GM12878 (cell line): ENCODE measurements around the gene MAB21L3. TPM values are rescaled to one million over a fixed set of nuclear protein-coding genes. Genes with fewer than 3 reads are reported as not detected.

Source experiments
- ATAC-seq: fragments of 200-7000 bp; cut with Tn5 transposase; 3 replicates; pipeline ENCODE4 v1.9.1; 2020; ENCODE audit warnings: mild to moderate bottlenecking, moderate library complexity
- BruUV-seq: library from RNA; stranded (reverse); fragments of 400-500 nt; replicated peaks from 2 replicates; lab custom pipeline; 2021; lab: Mats Ljungman, UMichigan
- CTCF ChIA-PET: fragments of 300-600 bp; sonication (Branson Sonifier 250); formaldehyde crosslinking; extraction: SDS; loops from one replicate; lab custom pipeline; 2021; ENCODE audit warnings: inconsistent platforms; lab: Yijun Ruan, JAX
- POLR2A ChIA-PET: fragments of 350-600 bp; formaldehyde crosslinking; extraction: SDS; loops from one replicate; lab custom pipeline; 2021; ENCODE audit warnings: inconsistent platforms; lab: Charles Lee
- RAD21 ChIA-PET: fragments of 300-600 bp; sonication (Branson Sonifier 250); formaldehyde crosslinking; loops from one replicate; lab custom pipeline; 2023; ENCODE audit warnings: antibody characterized with exemption; ENCODE audit not compliant: unreplicated experiment; lab: Charles Lee
- SMC1A ChIA-PET: fragments of 300-600 bp; sonication (Branson Sonifier 250); formaldehyde crosslinking; loops from one replicate; lab custom pipeline; 2023; ENCODE audit not compliant: unreplicated experiment, uncharacterized antibody; lab: Charles Lee
- DNase-seq: peaks from one replicate; pipeline ENCODE4 v3.0.0-alpha.2; 2011; ENCODE audit warnings: low read depth, low spot score
- FAIRE-seq: peaks from 3 replicates; lab custom pipeline; 2011; peaks lifted over from hg19 to GRCh38; lab: Jason Lieb, UNC
- H2AFZ ChIP-seq: 2 replicates; pipeline ENCODE4 v1.6.0; 2011; ENCODE audit warnings: low read depth, low read length, control low read depth; ENCODE audit not compliant: control insufficient read depth
- H3K27ac ChIP-seq: 2 replicates; pipeline ENCODE4 v1.5.1; 2011; ENCODE audit warnings: control low read depth; ENCODE audit not compliant: control insufficient read depth, insufficient read depth
- H3K27me3 ChIP-seq, 2 experiments: replicated peaks in 1 of 2; 2 replicates each; pipeline versions ENCODE4 v1.6.0 to v1.6.1; 2011; ENCODE audit warnings: low read length in 1 of 2; ENCODE audit not compliant: control insufficient read depth in 2 of 2, insufficient read depth in 2 of 2
- H3K36me3 ChIP-seq, 2 experiments: 2 replicates each; pipeline ENCODE4 v1.5.1; 2011; ENCODE audit warnings: low read length in 1 of 2; ENCODE audit not compliant: control insufficient read depth in 2 of 2, insufficient read depth in 2 of 2
- H3K4me1 ChIP-seq: 2 replicates; pipeline ENCODE4 v1.6.1; 2011; ENCODE audit warnings: mild to moderate bottlenecking, low read length, moderate library complexity, mixed read lengths; ENCODE audit not compliant: control insufficient read depth, insufficient read depth
- H3K4me2 ChIP-seq: 2 replicates; pipeline ENCODE4 v1.6.0; 2011; ENCODE audit warnings: control low read depth; ENCODE audit not compliant: control insufficient read depth, insufficient read depth
- H3K4me3 ChIP-seq: fragments of 200-600 bp; sonication (generic); 2 replicates; pipeline ENCODE4 v1.5.1; 2016
- H3K79me2 ChIP-seq: 2 replicates; pipeline ENCODE4 v1.6.0; 2011; ENCODE audit warnings: low read length; ENCODE audit not compliant: control insufficient read depth, insufficient read depth
- H3K9ac ChIP-seq: 2 replicates; pipeline ENCODE4 v1.8.0; 2011; ENCODE audit warnings: low read length, control low read depth, mixed read lengths; ENCODE audit not compliant: control insufficient read depth, insufficient read depth
- H3K9me3 ChIP-seq: replicated peaks from 3 replicates; pipeline ENCODE4 v1.5.1; 2011; ENCODE audit warnings: mild to moderate bottlenecking, low read length; ENCODE audit not compliant: control insufficient read depth, insufficient read depth
- H4K20me1 ChIP-seq: 2 replicates; pipeline ENCODE4 v1.6.0; 2011; ENCODE audit not compliant: control insufficient read depth, insufficient read depth
- CREB1 ChIP-seq: IDR thresholded peaks from 2 replicates; pipeline ENCODE4 v1.6.1; 2012; ENCODE audit warnings: low read depth, mild to moderate bottlenecking, inconsistent platforms
- FOXM1 ChIP-seq: IDR thresholded peaks from 2 replicates; pipeline ENCODE4 v1.6.1; 2012; ENCODE audit warnings: low read depth, mild to moderate bottlenecking, inconsistent platforms, low read length, moderate library complexity
- GATAD2B ChIP-seq: fragments of 450-650 bp; conservative IDR thresholded peaks from 2 replicates; pipeline ENCODE4 v1.6.1; 2017; ENCODE audit warnings: low read depth, mild to moderate bottlenecking, moderate library complexity
- HDAC6 ChIP-seq: fragments of 200-600 bp; sonication (generic); IDR thresholded peaks from one replicate; pipeline ENCODE4 v1.8.0; 2017; ENCODE audit warnings: antibody characterized with exemption; ENCODE audit not compliant: unreplicated experiment
- MYB ChIP-seq: fragments of 150-350 bp; IDR thresholded peaks from 2 replicates; pipeline ENCODE4 v1.6.1; 2014; ENCODE audit warnings: mild to moderate bottlenecking, low read depth, low read length, borderline replicate concordance
- MYC ChIP-seq: IDR thresholded peaks from 2 replicates; pipeline ENCODE4 v1.6.1; 2011; ENCODE audit warnings: mild to moderate bottlenecking, low read length, moderate library complexity, inconsistent platforms; ENCODE audit not compliant: insufficient read depth, insufficient replicate concordance, insufficient read length, severe bottlenecking
- NFXL1 ChIP-seq: fragments of 450-650 bp; IDR thresholded peaks from 2 replicates; pipeline ENCODE4 v1.6.1; 2017; ENCODE audit warnings: antibody characterized with exemption, mild to moderate bottlenecking, borderline replicate concordance
- NR2F1 ChIP-seq: fragments of 450-650 bp; conservative IDR thresholded peaks from 2 replicates; pipeline ENCODE4 v1.6.1; 2017; ENCODE audit warnings: mild to moderate bottlenecking
- SIN3A ChIP-seq: IDR thresholded peaks from 2 replicates; pipeline ENCODE4 v1.6.1; 2012; ENCODE audit warnings: low read depth, low read length, improper control_type of control experiment
- TCF3 ChIP-seq: IDR thresholded peaks from 2 replicates; pipeline ENCODE4 v1.6.1; 2012; ENCODE audit warnings: low read depth, mild to moderate bottlenecking, low read length, borderline replicate concordance; ENCODE audit not compliant: insufficient read depth
- ZBED1 ChIP-seq: IDR thresholded peaks from 2 replicates; pipeline ENCODE4 v1.6.1; 2016; ENCODE audit warnings: borderline replicate concordance
- ZNF217 ChIP-seq: fragments of 450-650 bp; IDR thresholded peaks from 2 replicates; pipeline ENCODE4 v1.6.1; 2017; ENCODE audit warnings: antibody characterized with exemption, mild to moderate bottlenecking
- ZNF622 ChIP-seq: fragments of 450-650 bp; IDR thresholded peaks from 2 replicates; pipeline ENCODE4 v1.6.1; 2017; ENCODE audit warnings: mild to moderate bottlenecking, inconsistent platforms
- WGBS: methylation state at CpG from one replicate; pipeline ENCODE4 v1.1.6; 2016; ENCODE audit warnings: low lambda C conversion rate; ENCODE audit not compliant: insufficient replicate concordance, insufficient coverage; ENCODE audit errors: missing lambda C conversion rate; 5-methylcytosine and 5-hydroxymethylcytosine counted together
- in situ Hi-C: fragments of 300-500 bp; cut with MboI; formaldehyde crosslinking; loops from 9 replicates; pipeline ENCODE4 v1.14.3; 2018; ENCODE audit warnings: mixed read lengths
- intact Hi-C: fragments of 100-400 bp; cut with micrococcal nuclease; formaldehyde crosslinking; loops from one replicate; pipeline ENCODE4 v1.14.2; 2022; ENCODE audit not compliant: unreplicated experiment
- polyA plus RNA-seq, 11 experiments: library from polyadenylated mRNA; depleted of rRNA in 4 of 11; unstranded in 6 of 11; stranded (reverse) in 5 of 11; fragments of >200 nt; fragmentation: Nextera tagmentation in 4 of 11; fragmentation: Illumina TruSeq in 1 of 11; extraction: Ambion mirVana in 4 of 11; extraction: Trizol in 1 of 11; gene quantifications; 1 replicate in 1 of 11; 2 replicates in 10 of 11; pipeline versions ENCODE4 v1.2.1 to v1.2.3, GENCODE V29; 2011 to 2016; ENCODE audit warnings: inconsistent platforms in 2 of 11, missing spikeins in 2 of 11, low read depth in 1 of 11
- total RNA-seq, 4 experiments: library from RNA; depleted of rRNA in 3 of 4; stranded (reverse); fragments of >200 nt in 3 of 4; fragmentation: Illumina TruSeq in 1 of 4; extraction: Trizol in 1 of 4; gene quantifications; 2 replicates each; pipeline versions ENCODE4 v1.2.1 to v1.2.3, GENCODE V29; 2013 to 2021
- TF ChIP-seq, protein P1 (sequence below): IDR thresholded peaks from 2 replicates; pipeline ENCODE4 v1.6.1; 2012; ENCODE audit warnings: low read depth, low read length, improper control_type of control experiment

Gene MAB21L3
- total and polyA plus RNA-seq, 10 of the 15 experiments (the other 5 are each of a cell fraction or from before 2014, with no cell fraction given): 0.18 to 18.6 (median 1.3) TPM

DNA sequence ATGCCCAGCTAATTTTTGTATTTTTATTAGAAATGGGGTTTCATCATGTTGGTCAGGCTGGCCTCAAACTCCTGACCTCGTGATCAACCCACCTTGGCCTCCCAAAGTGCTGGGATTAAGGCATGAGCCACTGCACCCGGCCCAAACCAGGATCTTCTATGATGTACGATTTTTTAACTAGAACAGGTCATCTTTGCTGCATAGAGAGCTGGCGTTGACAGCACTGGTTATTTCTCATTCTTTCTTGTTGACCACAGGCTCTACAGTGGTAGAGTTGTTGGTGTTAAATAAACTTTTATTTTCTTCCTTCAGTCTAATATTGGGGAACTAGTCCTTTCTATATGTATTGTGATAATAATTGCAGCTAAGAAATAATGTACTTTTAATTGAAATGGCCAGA lies 3.8 kb upstream of the MAB21L3 start:
- ATAC-seq (no peak), DNase-seq (no peak), FAIRE-seq (no peak)
- no peaks in the 10 kb centered on the region for H3K9me3 ChIP-seq
- CTCF ChIA-PET: interaction anchor here (1.3 to 6.0 kb wide), 2 partner anchors 15 to 32 kb away, joined by 3 to 29 read pairs; no protein-coding TSS in a partner anchor
- RAD21 ChIA-PET: interaction anchor here (1.0 to 1.1 kb wide), 3 partner anchors 10 to 32 kb away, joined by 3 read pairs; no protein-coding TSS in a partner anchor
- POLR2A ChIA-PET: interaction anchor here (1.1 to 1.6 kb wide), 2 partner anchors 10 to 15 kb away, joined by 3 to 5 read pairs; no protein-coding TSS in a partner anchor
- H3K36me3 ChIP-seq: no peaks in the 10 kb centered on the region
- no peaks in the 10 kb centered on the region for H3K79me2 ChIP-seq
- H4K20me1 ChIP-seq: no peaks in the 10 kb centered on the region
- no peak overlapping the region for H2AFZ ChIP-seq
- BruUV-seq: no TSS peak
- no peak overlapping the region for H3K9ac ChIP-seq
- no peak overlapping the region for H3K27ac ChIP-seq
- intact Hi-C loops (no loop called here), in situ Hi-C loops (no loop called here)
- WGBS: 35% methylated on average over 4 of the region's 4 CpGs
- no peak overlapping the region for H3K4me2 ChIP-seq
- SMC1A ChIA-PET: interaction anchor here (0.6 to 2.6 kb wide), 6 partner anchors 9 to 876 kb away, joined by 3 to 7 read pairs (median 4); no protein-coding TSS in a partner anchor
- TF ChIP-seq ZNF217 (no peak), SIN3A (no peak), HDAC6 (no peak), CREB1 (no peak), FOXM1 (no peak), TCF3 (no peak), MYB (no peak), NFXL1 (no peak), ZBED1 (no peak), GATAD2B (no peak), ZNF622 (no peak), MYC (no peak), NR2F1 (no peak)
- TF ChIP-seq, protein P1, sequence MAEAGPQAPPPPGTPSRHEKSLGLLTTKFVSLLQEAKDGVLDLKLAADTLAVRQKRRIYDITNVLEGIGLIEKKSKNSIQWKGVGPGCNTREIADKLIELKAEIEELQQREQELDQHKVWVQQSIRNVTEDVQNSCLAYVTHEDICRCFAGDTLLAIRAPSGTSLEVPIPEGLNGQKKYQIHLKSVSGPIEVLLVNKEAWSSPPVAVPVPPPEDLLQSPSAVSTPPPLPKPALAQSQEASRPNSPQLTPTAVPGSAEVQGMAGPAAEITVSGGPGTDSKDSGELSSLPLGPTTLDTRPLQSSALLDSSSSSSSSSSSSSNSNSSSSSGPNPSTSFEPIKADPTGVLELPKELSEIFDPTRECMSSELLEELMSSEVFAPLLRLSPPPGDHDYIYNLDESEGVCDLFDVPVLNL: no peak
- no peak overlapping the region for H3K4me3 ChIP-seq
- no peaks in the 10 kb centered on the region for H3K27me3 ChIP-seq
- H3K4me1 ChIP-seq: peaks cover 11% of the 10 kb centered on the region
